Breast epithelium (tissue), 4 donors: ENCODE data around the gene PADI4. TPM values are rescaled to one million over a fixed set of nuclear protein-coding genes. Genes with fewer than 3 reads are reported as not detected.
"Not testable (repeated sequence)": the region's sequence is repeated elsewhere in the genome, so short reads cannot be mapped to it uniquely, and the experiment has no call there.

Experiments used
- DNase-seq, 2 donors: peaks; one replicate each; pipeline ENCODE4 v3.0.0-alpha.2; 2019; ENCODE audit warnings: low spot score in 2 of 2
- H3K27ac ChIP-seq, 2 donors: fragments of 200-600 bp; sonication (generic) in 1 of 2; one replicate each; pipeline ENCODE4 v1.5.1; 2016 to 2019; ENCODE audit warnings: mild to moderate bottlenecking in 1 of 2
- H3K27me3 ChIP-seq, 2 donors: fragments of 200-600 bp; sonication (generic) in 1 of 2; one replicate each; pipeline versions ENCODE4 v1.5.1 to v1.6.0; 2017 to 2019; ENCODE audit warnings: control low read depth in 1 of 2, mild to moderate bottlenecking in 1 of 2
- H3K36me3 ChIP-seq: fragments of 200-600 bp; one replicate; pipeline ENCODE4 v1.5.1; 2019
- H3K4me1 ChIP-seq, 2 donors: fragments of 200-600 bp; sonication (generic); one replicate each; pipeline ENCODE4 v1.5.1; 2016 to 2019; ENCODE audit warnings: control low read depth in 1 of 2
- H3K4me3 ChIP-seq, 3 donors: fragments of 200-600 bp; sonication (generic); 1 replicate in 2 of 3; 2 replicates in 1 of 3; pipeline ENCODE4 v1.5.1; 2016 to 2019; ENCODE audit warnings: mild to moderate bottlenecking in 3 of 3, moderate library complexity in 2 of 3
- H3K9me3 ChIP-seq, 2 donors: fragments of 200-600 bp; sonication (generic) in 1 of 2; one replicate each; pipeline ENCODE4 v1.5.1; 2016 to 2019; ENCODE audit warnings: control low read depth in 1 of 2
- CTCF ChIP-seq, 3 donors: fragments of 450-650 bp; IDR thresholded peaks; one replicate each; pipeline ENCODE4 v1.5.1; 2016 to 2017; ENCODE audit warnings: antibody characterized with exemption in 3 of 3, mild to moderate bottlenecking in 3 of 3, moderate library complexity in 3 of 3
- POLR2A ChIP-seq: fragments of 450-650 bp; IDR thresholded peaks from one replicate; pipeline ENCODE4 v1.6.1; 2016; ENCODE audit warnings: antibody characterized with exemption, mild to moderate bottlenecking, moderate library complexity
- POLR2AphosphoS5 ChIP-seq, 3 donors: sonication (generic); formaldehyde crosslinking; IDR thresholded peaks; one replicate each; pipeline ENCODE4 v1.6.1; 2017; ENCODE audit warnings: antibody characterized with exemption in 3 of 3
- intact Hi-C: fragments of 100-400 bp; cut with DNase I; formaldehyde crosslinking; loops from one replicate; pipeline ENCODE4 v1.15.1; 2023; ENCODE audit warnings: low total_unique reads
- total RNA-seq, 3 donors: library from RNA; depleted of rRNA; stranded (reverse); fragments of >200 nt; gene quantifications; one replicate each; pipeline ENCODE4 v1.1.0, GENCODE V29; 2016

PADI4 gene
- total RNA-seq, 3 donors from 2014 or later: 1.3 TPM; not detected in 2

- H3K4me1 ChIP-seq: no peaks in the 10 kb centered on the region
- no peaks in the 10 kb centered on the region for H3K36me3 ChIP-seq
- H3K27me3 ChIP-seq: no peaks in the 10 kb centered on the region
- intact Hi-C loops: no loop called here
- DNase-seq: no peak
- TF ChIP-seq POLR2A (no peak), POLR2AphosphoS5 (IDR thresholded peaks at IDR 0.05) (no peak), CTCF (IDR thresholded peaks at IDR 0.05) (no peak)
- H3K9me3 ChIP-seq: no peaks in the 10 kb centered on the region
- H3K4me3 ChIP-seq: no peak overlapping the region
- H3K27ac ChIP-seq: no peak overlapping the region
These were observed 30.9 kb downstream of the PADI4 start for GRCh38 chr1:17338706-17339493.

GRCh38 chr1:17339521-17339920 is 31.5 kb downstream of the PADI4 start:
- Histone ChIP-seq H3K27me3 (no peaks in the 10 kb centered on the region), H3K27ac (no peak overlapping the region), H3K4me1 (no peaks in the 10 kb centered on the region), H3K36me3 (no peaks in the 10 kb centered on the region), H3K4me3 (no peak overlapping the region), H3K9me3 (no peaks in the 10 kb centered on the region)
- intact Hi-C loops: no loop called here
- DNase-seq: no peak
- TF ChIP-seq POLR2A (no peak), POLR2AphosphoS5 (IDR thresholded peaks at IDR 0.05) (no peak), CTCF (IDR thresholded peaks at IDR 0.05) (no peak)

- TF ChIP-seq POLR2AphosphoS5 (IDR thresholded peaks at IDR 0.05): no peak
- TF ChIP-seq CTCF (IDR thresholded peaks at IDR 0.05): no peak
- no peak for TF ChIP-seq POLR2A
- no peaks in the 10 kb centered on the region for H3K36me3 ChIP-seq
- DNase-seq: no peak
- intact Hi-C loops: no loop called here
- H3K27me3 ChIP-seq: no peaks in the 10 kb centered on the region
- no peaks in the 10 kb centered on the region for H3K4me1 ChIP-seq
- no peak overlapping the region for H3K27ac ChIP-seq
- H3K4me3 ChIP-seq: no peak overlapping the region
- H3K9me3 ChIP-seq: no peaks in the 10 kb centered on the region
These were observed 32.4 kb downstream of the PADI4 start for GRCh38 chr1:17340358-17340757.

GRCh38 chr1:17342014-17342441 is 34.0 kb downstream of the PADI4 start:
- H3K4me1 ChIP-seq: no peaks in the 10 kb centered on the region
- no peak for DNase-seq
- no peaks in the 10 kb centered on the region for H3K36me3 ChIP-seq
- no peaks in the 10 kb centered on the region for H3K9me3 ChIP-seq
- intact Hi-C loops: no loop called here
- no peaks in the 10 kb centered on the region for H3K27me3 ChIP-seq
- H3K4me3 ChIP-seq: no peak overlapping the region
- no peak overlapping the region for H3K27ac ChIP-seq
- no peak for TF ChIP-seq CTCF (IDR thresholded peaks at IDR 0.05)
- TF ChIP-seq POLR2A: no peak
- TF ChIP-seq POLR2AphosphoS5 (IDR thresholded peaks at IDR 0.05): no peak

- intact Hi-C loops, H3K4me3 ChIP-seq, H3K27me3 ChIP-seq, H3K27ac ChIP-seq, H3K36me3 ChIP-seq, H3K4me1 ChIP-seq, H3K9me3 ChIP-seq, DNase-seq: not testable (repeated sequence)
These were observed 37.5 kb downstream of the PADI4 start for GRCh38 chr1:17345506-17345905.
